Measurements from ENCODE around the gene CDKL1. TPM values are rescaled to one million over a fixed set of nuclear protein-coding genes. Genes with fewer than 3 reads are reported as not detected.

Gene CDKL1
- total and polyA plus RNA-seq, 7 donors = 0.46 to 4.5 (median 2.0) TPM

GRCh38 chr14:50394713-50395112 is 2.0 kb downstream of the CDKL1 start:
- WGBS, 3 donors = 92 to 94% (median 92%) methylated on average over 5 of the region's 5 CpGs
- no peak overlapping the region for H3K27ac ChIP-seq
- no peak for TF ChIP-seq CTCF (IDR thresholded peaks at IDR 0.05)
- H3K27me3 ChIP-seq (ENCODE audit: insufficient read depth in 3 of 3, low read length in 2 of 3) = no peaks in the 10 kb centered on the region
- peaks cover 5% of the 10 kb centered on the region for H3K4me1 ChIP-seq
- no peaks in the 10 kb centered on the region for H3K9me3 ChIP-seq
- ATAC-seq = no peak
- H3K4me3 ChIP-seq = no peak overlapping the region
- DNase-seq = no peak
- H3K36me3 ChIP-seq (ENCODE audit: insufficient read depth in 1 of 2, low read depth in 1 of 2) = no peaks in the 10 kb centered on the region
- intact Hi-C loops (cut with DNase I) = no loop called here

GRCh38 chr14:50389668-50390441 is 6.8 kb downstream of the CDKL1 start:
- Histone ChIP-seq H3K36me3 (ENCODE audit: insufficient read depth in 1 of 2, low read depth in 1 of 2) (no peaks in the 10 kb centered on the region), H3K4me1 (no peaks in the 10 kb centered on the region), H3K4me3 (no peak overlapping the region), H3K27me3 (ENCODE audit: insufficient read depth in 3 of 3, low read length in 2 of 3) (no peaks in the 10 kb centered on the region), H3K27ac (no peak overlapping the region), H3K9me3 (no peaks in the 10 kb centered on the region)
- no peak for DNase-seq
- TF ChIP-seq CTCF (IDR thresholded peaks at IDR 0.05) = no peak
- WGBS, 3 donors = 83 to 85% (median 84%) methylated on average over 9 of the region's 9 CpGs
- intact Hi-C loops (cut with DNase I) = no loop called here
- no peak for ATAC-seq

GRCh38 chr14:50388256-50388931 is 8.3 kb downstream of the CDKL1 start:
- intact Hi-C loops (cut with DNase I) = no loop called here
- DNase-seq (no peak), ATAC-seq (no peak)
- Histone ChIP-seq H3K9me3 (no peaks in the 10 kb centered on the region), H3K36me3 (ENCODE audit: insufficient read depth in 1 of 2, low read depth in 1 of 2) (no peaks in the 10 kb centered on the region), H3K27ac (no peak overlapping the region), H3K4me3 (no peak overlapping the region), H3K4me1 (no peaks in the 10 kb centered on the region), H3K27me3 (ENCODE audit: insufficient read depth in 3 of 3, low read length in 2 of 3) (no peaks in the 10 kb centered on the region)
- WGBS, 3 donors = 65 to 74% (median 68%) methylated on average over 9 of the region's 9 CpGs
- TF ChIP-seq CTCF (IDR thresholded peaks at IDR 0.05) = no peak

GRCh38 chr14:50387548-50387947 is 9.1 kb downstream of the CDKL1 start:
- no peak for TF ChIP-seq CTCF (IDR thresholded peaks at IDR 0.05)

More at GRCh38 chr14:50387548-50387947, 9.1 kb downstream of the CDKL1 start:
- ATAC-seq (no peak), DNase-seq (no peak)
- Histone ChIP-seq H3K36me3 (ENCODE audit: insufficient read depth in 1 of 2, low read depth in 1 of 2) (no peaks in the 10 kb centered on the region), H3K27ac (no peak overlapping the region), H3K4me3 (no peak overlapping the region), H3K27me3 (ENCODE audit: insufficient read depth in 3 of 3, low read length in 2 of 3) (no peaks in the 10 kb centered on the region), H3K9me3 (no peaks in the 10 kb centered on the region), H3K4me1 (no peaks in the 10 kb centered on the region)
- WGBS, 3 donors = 96 to 100% (median 100%) methylated on average over 1 of the region's 1 CpG
- intact Hi-C loops (cut with DNase I) = no loop called here

Data from psoas muscle (tissue), 8 donors.